GM23338 (cell line): ENCODE results near the gene AGAP3. TPM values are rescaled to one million over a fixed set of nuclear protein-coding genes. Genes with fewer than 3 reads are reported as not detected.

Source experiments
- ATAC-seq: fragments of 200-7000 bp; cut with Tn5 transposase; 3 replicates; pipeline ENCODE4 v1.9.1; 2020
- DNase-seq: peaks from one replicate; pipeline ENCODE4 v3.0.0-alpha.2; 2015; ENCODE audit warnings: low spot score
- H2AFZ ChIP-seq: fragments of 200-600 bp; sonication (generic); 2 replicates; pipeline ENCODE4 v1.8.0; 2016; ENCODE audit warnings: antibody characterized with exemption, mild to moderate bottlenecking, moderate library complexity
- H3F3A ChIP-seq: fragments of 200-600 bp; sonication (generic); replicated peaks from 2 replicates; pipeline ENCODE4 v1.8.0; 2017; ENCODE audit warnings: antibody characterized with exemption, mixed run types, low read depth
- H3K27ac ChIP-seq: fragments of 200-600 bp; sonication (generic); 2 replicates; pipeline ENCODE4 v1.6.1; 2016; ENCODE audit warnings: low read depth
- H3K27me3 ChIP-seq: fragments of 200-600 bp; sonication (generic); 2 replicates; pipeline ENCODE4 v1.8.0; 2016; ENCODE audit warnings: mild to moderate bottlenecking, mixed run types, moderate library complexity; ENCODE audit not compliant: insufficient read depth
- H3K36me3 ChIP-seq: fragments of 200-600 bp; sonication (generic); 2 replicates; pipeline ENCODE4 v1.8.0; 2016; ENCODE audit warnings: mild to moderate bottlenecking; ENCODE audit not compliant: insufficient read depth
- H3K4me1 ChIP-seq: fragments of 200-600 bp; sonication (generic); 2 replicates; pipeline ENCODE4 v1.8.0; 2016; ENCODE audit warnings: mild to moderate bottlenecking, moderate library complexity; ENCODE audit not compliant: insufficient read depth
- H3K4me2 ChIP-seq: fragments of 200-600 bp; sonication (generic); 2 replicates; pipeline ENCODE4 v1.7.1; 2017; ENCODE audit warnings: mixed run types
- H3K4me3 ChIP-seq: fragments of 200-600 bp; sonication (generic); 2 replicates; pipeline ENCODE4 v1.6.1; 2016; ENCODE audit warnings: mixed run types
- H3K79me2 ChIP-seq: fragments of 200-600 bp; sonication (generic); replicated peaks from 2 replicates; pipeline ENCODE4 v1.8.0; 2017; ENCODE audit warnings: mild to moderate bottlenecking; ENCODE audit not compliant: insufficient read depth
- H3K9me2 ChIP-seq: fragments of 200-600 bp; sonication (generic); 2 replicates; pipeline ENCODE4 v1.8.0; 2017; ENCODE audit not compliant: insufficient read depth
- H4K20me1 ChIP-seq: fragments of 200-600 bp; sonication (generic); replicated peaks from 2 replicates; pipeline ENCODE4 v1.8.0; 2017; ENCODE audit warnings: mild to moderate bottlenecking; ENCODE audit not compliant: insufficient read depth
- H3K27ac Mint-ChIP-seq: 2 replicates; pipeline ENCODE4 v1.8.0; 2020; ENCODE audit warnings: inconsistent platforms, mild to moderate bottlenecking, moderate library complexity, mixed read lengths
- H3K27me3 Mint-ChIP-seq: 3 replicates; pipeline ENCODE4 v1.8.0; 2022; ENCODE audit warnings: low read depth, mild to moderate bottlenecking, moderate library complexity, mixed read lengths, inconsistent platforms; ENCODE audit not compliant: insufficient read depth, poor library complexity
- H3K36me3 Mint-ChIP-seq: 3 replicates; pipeline ENCODE4 v1.8.0; 2021; ENCODE audit warnings: low read depth, mild to moderate bottlenecking, inconsistent platforms, moderate library complexity, mixed read lengths
- H3K4me1 Mint-ChIP-seq: 3 replicates; pipeline ENCODE4 v1.8.0; 2020; ENCODE audit warnings: mild to moderate bottlenecking, inconsistent platforms, mixed read lengths
- H3K4me3 Mint-ChIP-seq: 3 replicates; pipeline ENCODE4 v1.8.0; 2021; ENCODE audit warnings: moderate library complexity, mild to moderate bottlenecking, inconsistent platforms, mixed read lengths
- H3K9me3 Mint-ChIP-seq: 3 replicates; pipeline ENCODE4 v1.8.0; 2020; ENCODE audit warnings: moderate library complexity, mild to moderate bottlenecking, inconsistent platforms, mixed read lengths
- EZH2 ChIP-seq: fragments of 200-600 bp; sonication (generic); IDR thresholded peaks from one replicate; pipeline ENCODE4 v1.8.0; 2017; ENCODE audit warnings: antibody characterized with exemption, mild to moderate bottlenecking, low read depth; ENCODE audit not compliant: unreplicated experiment
- EZH2phosphoT487 ChIP-seq: fragments of 200-600 bp; sonication (generic); IDR thresholded peaks from one replicate; pipeline ENCODE4 v1.8.1; 2018; ENCODE audit warnings: antibody characterized with exemption; ENCODE audit not compliant: unreplicated experiment
- NANOG ChIP-seq: IDR thresholded peaks from 2 replicates; pipeline ENCODE4 v1.6.1; 2016; ENCODE audit warnings: antibody characterized with exemption, borderline replicate concordance
- POLR2AphosphoS5 ChIP-seq: IDR thresholded peaks from 2 replicates; pipeline ENCODE4 v1.6.1; 2016; ENCODE audit warnings: antibody characterized with exemption, low read depth
- polyA plus RNA-seq: library from polyadenylated mRNA; unstranded; fragments of >200 nt; fragmentation: Nextera tagmentation; extraction: Ambion mirVana; gene quantifications from 2 replicates; pipeline ENCODE4 v1.2.1, GENCODE V29; 2016
- total RNA-seq: library from RNA; depleted of rRNA; stranded (reverse); fragments of >200 nt; shearing (Covaris generic); gene quantifications from 2 replicates; pipeline ENCODE4 v1.2.3, GENCODE V29; 2014
- TF ChIP-seq, protein P1 (sequence below): IDR thresholded peaks from 2 replicates; pipeline ENCODE4 v1.6.1; 2016; ENCODE audit warnings: antibody characterized with exemption
- TF ChIP-seq, protein P2 (sequence below), 2 experiments: fragments of 200-600 bp in 1 of 2; sonication (generic) in 1 of 2; conservative IDR thresholded peaks; 2 replicates each; pipeline versions ENCODE4 v1.5.1 to v1.6.1; 2016 to 2017; ENCODE audit warnings: antibody characterized with exemption in 2 of 2, low read depth in 2 of 2, mild to moderate bottlenecking in 2 of 2, moderate library complexity in 1 of 2
- TF ChIP-seq, protein P3 (sequence below): fragments of 250-450 bp; sonication (Bioruptor Pico); IDR thresholded peaks from 2 replicates; pipeline ENCODE4 v1.5.0; 2020; ENCODE audit warnings: mild to moderate bottlenecking, moderate library complexity

AGAP3 gene
- total and polyA plus RNA-seq, 2 experiments from 2014 or later = 24.0 to 39.2 TPM

DNA sequence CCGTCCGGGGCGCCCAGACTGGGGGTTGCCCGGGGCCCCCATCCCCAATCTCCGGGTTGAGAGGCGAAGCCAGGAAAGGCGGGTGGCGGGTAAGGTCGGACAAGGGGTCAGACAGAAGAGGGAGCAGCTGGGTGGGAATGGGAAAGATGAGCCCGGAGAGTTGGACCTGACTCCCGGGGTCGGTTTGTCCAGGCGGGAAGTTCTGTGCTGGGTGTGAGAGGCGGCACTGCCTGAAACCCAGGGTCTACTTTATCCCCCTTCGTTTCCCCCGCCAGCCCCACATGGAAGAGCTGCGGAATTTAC is 26.2 kb upstream of the AGAP3 start:
- no peaks in the 10 kb centered on the region; the same call in 1 of the 2 replicates for H4K20me1 ChIP-seq
- Mint-ChIP-seq H3K4me1 (peaks cover 47% of the 10 kb centered on the region), H3K9me3 (no peaks in the 10 kb centered on the region), H3K36me3 (peaks cover 9% of the 10 kb centered on the region), H3K4me3 (peak overlapping the region; percentile 86), H3K27me3 (peaks cover 44% of the 10 kb centered on the region), H3K27ac (no peak overlapping the region)
- peak overlapping the region; percentile 52; the same call in 1 of the 2 replicates for H2AFZ ChIP-seq
- peaks cover 11% of the 10 kb centered on the region for H3K79me2 ChIP-seq
- H3K9me2 ChIP-seq = no peaks in the 10 kb centered on the region
- peak overlapping the region; percentile 95 for H3K4me2 ChIP-seq
- H3K4me1 ChIP-seq = peaks cover 36% of the 10 kb centered on the region
- peaks cover 8% of the 10 kb centered on the region for H3K36me3 ChIP-seq
- no peak overlapping the region for H3K27ac ChIP-seq
- peaks cover 14% of the 10 kb centered on the region for H3F3A ChIP-seq
- ATAC-seq (no peak), DNase-seq (peak; percentile 65)
- peak overlapping the region; percentile 99 for H3K4me3 ChIP-seq
- peaks cover 36% of the 10 kb centered on the region for H3K27me3 ChIP-seq
- TF ChIP-seq POLR2AphosphoS5 (no peak), NANOG (no peak), EZH2phosphoT487 (no peak), EZH2 (no peak)
- TF ChIP-seq, protein P1, sequence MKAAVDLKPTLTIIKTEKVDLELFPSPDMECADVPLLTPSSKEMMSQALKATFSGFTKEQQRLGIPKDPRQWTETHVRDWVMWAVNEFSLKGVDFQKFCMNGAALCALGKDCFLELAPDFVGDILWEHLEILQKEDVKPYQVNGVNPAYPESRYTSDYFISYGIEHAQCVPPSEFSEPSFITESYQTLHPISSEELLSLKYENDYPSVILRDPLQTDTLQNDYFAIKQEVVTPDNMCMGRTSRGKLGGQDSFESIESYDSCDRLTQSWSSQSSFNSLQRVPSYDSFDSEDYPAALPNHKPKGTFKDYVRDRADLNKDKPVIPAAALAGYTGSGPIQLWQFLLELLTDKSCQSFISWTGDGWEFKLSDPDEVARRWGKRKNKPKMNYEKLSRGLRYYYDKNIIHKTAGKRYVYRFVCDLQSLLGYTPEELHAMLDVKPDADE = no peak
- TF ChIP-seq, protein P2, sequence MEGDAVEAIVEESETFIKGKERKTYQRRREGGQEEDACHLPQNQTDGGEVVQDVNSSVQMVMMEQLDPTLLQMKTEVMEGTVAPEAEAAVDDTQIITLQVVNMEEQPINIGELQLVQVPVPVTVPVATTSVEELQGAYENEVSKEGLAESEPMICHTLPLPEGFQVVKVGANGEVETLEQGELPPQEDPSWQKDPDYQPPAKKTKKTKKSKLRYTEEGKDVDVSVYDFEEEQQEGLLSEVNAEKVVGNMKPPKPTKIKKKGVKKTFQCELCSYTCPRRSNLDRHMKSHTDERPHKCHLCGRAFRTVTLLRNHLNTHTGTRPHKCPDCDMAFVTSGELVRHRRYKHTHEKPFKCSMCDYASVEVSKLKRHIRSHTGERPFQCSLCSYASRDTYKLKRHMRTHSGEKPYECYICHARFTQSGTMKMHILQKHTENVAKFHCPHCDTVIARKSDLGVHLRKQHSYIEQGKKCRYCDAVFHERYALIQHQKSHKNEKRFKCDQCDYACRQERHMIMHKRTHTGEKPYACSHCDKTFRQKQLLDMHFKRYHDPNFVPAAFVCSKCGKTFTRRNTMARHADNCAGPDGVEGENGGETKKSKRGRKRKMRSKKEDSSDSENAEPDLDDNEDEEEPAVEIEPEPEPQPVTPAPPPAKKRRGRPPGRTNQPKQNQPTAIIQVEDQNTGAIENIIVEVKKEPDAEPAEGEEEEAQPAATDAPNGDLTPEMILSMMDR (conservative IDR thresholded peaks at IDR 0.05; ENCODE audit: low read depth in 2 of 2) = no peak
- TF ChIP-seq, protein P3, sequence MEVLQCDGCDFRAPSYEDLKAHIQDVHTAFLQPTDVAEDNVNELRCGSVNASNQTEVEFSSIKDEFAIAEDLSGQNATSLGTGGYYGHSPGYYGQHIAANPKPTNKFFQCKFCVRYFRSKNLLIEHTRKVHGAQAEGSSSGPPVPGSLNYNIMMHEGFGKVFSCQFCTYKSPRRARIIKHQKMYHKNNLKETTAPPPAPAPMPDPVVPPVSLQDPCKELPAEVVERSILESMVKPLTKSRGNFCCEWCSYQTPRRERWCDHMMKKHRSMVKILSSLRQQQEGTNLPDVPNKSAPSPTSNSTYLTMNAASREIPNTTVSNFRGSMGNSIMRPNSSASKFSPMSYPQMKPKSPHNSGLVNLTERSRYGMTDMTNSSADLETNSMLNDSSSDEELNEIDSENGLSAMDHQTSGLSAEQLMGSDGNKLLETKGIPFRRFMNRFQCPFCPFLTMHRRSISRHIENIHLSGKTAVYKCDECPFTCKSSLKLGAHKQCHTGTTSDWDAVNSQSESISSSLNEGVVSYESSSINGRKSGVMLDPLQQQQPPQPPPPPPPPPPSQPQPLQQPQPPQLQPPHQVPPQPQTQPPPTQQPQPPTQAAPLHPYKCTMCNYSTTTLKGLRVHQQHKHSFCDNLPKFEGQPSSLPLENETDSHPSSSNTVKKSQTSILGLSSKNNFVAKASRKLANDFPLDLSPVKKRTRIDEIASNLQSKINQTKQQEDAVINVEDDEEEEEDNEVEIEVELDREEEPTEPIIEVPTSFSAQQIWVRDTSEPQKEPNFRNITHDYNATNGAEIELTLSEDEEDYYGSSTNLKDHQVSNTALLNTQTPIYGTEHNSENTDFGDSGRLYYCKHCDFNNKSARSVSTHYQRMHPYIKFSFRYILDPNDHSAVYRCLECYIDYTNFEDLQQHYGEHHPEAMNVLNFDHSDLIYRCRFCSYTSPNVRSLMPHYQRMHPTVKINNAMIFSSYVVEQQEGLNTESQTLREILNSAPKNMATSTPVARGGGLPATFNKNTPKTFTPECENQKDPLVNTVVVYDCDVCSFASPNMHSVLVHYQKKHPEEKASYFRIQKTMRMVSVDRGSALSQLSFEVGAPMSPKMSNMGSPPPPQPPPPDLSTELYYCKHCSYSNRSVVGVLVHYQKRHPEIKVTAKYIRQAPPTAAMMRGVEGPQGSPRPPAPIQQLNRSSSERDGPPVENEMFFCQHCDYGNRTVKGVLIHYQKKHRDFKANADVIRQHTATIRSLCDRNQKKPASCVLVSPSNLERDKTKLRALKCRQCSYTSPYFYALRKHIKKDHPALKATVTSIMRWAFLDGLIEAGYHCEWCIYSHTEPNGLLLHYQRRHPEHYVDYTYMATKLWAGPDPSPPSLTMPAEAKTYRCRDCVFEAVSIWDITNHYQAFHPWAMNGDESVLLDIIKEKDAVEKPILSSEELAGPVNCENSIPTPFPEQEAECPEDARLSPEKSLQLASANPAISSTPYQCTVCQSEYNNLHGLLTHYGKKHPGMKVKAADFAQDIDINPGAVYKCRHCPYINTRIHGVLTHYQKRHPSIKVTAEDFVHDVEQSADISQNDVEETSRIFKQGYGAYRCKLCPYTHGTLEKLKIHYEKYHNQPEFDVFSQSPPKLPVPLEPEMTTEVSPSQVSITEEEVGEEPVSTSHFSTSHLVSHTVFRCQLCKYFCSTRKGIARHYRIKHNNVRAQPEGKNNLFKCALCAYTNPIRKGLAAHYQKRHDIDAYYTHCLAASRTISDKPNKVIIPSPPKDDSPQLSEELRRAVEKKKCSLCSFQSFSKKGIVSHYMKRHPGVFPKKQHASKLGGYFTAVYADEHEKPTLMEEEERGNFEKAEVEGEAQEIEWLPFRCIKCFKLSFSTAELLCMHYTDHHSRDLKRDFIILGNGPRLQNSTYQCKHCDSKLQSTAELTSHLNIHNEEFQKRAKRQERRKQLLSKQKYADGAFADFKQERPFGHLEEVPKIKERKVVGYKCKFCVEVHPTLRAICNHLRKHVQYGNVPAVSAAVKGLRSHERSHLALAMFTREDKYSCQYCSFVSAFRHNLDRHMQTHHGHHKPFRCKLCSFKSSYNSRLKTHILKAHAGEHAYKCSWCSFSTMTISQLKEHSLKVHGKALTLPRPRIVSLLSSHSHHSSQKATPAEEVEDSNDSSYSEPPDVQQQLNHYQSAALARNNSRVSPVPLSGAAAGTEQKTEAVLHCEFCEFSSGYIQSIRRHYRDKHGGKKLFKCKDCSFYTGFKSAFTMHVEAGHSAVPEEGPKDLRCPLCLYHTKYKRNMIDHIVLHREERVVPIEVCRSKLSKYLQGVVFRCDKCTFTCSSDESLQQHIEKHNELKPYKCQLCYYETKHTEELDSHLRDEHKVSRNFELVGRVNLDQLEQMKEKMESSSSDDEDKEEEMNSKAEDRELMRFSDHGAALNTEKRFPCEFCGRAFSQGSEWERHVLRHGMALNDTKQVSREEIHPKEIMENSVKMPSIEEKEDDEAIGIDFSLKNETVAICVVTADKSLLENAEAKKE = no peak
